IMR-90 (cell line): ENCODE measurements around the gene SORBS1. TPM values are rescaled to one million over a fixed set of nuclear protein-coding genes. Genes with fewer than 3 reads are reported as not detected.

Experiments used
- ATAC-seq: fragments of 200-7000 bp; cut with Tn5 transposase; 2 replicates; pipeline ENCODE4 v1.9.1; 2020; ENCODE audit warnings: low read depth, mild to moderate bottlenecking, moderate library complexity
- BruUV-seq: library from RNA; stranded (reverse); fragments of 400-500 nt; replicated peaks from 2 replicates; lab custom pipeline; 2021; lab: Mats Ljungman, UMichigan
- CTCF ChIA-PET: fragments of 300-600 bp; formaldehyde crosslinking; extraction: SDS; loops from one replicate; lab custom pipeline; 2021; ENCODE audit warnings: antibody characterized with exemption; lab: Yijun Ruan, JAX
- POLR2A ChIA-PET: fragments of 300-600 bp; sonication (Branson Sonifier 250); formaldehyde crosslinking; loops from one replicate; lab custom pipeline; 2022; ENCODE audit warnings: antibody characterized with exemption; ENCODE audit not compliant: unreplicated experiment; lab: Charles Lee
- DNase-seq: peaks from one replicate; pipeline ENCODE4 v3.0.0; 2013
- H2AFZ ChIP-seq: replicated peaks from 2 replicates; pipeline ENCODE3; 2013; ENCODE audit warnings: low read length, mild to moderate bottlenecking; ENCODE audit not compliant: poor library complexity
- H2AK5ac ChIP-seq: 2 replicates; pipeline ENCODE4 v1.6.1; 2013; ENCODE audit warnings: low read depth, low read length, inconsistent platforms
- H2AK9ac ChIP-seq: replicated peaks from 2 replicates; pipeline ENCODE3; 2013; ENCODE audit warnings: mild to moderate bottlenecking, low read depth, low read length, moderate library complexity; ENCODE audit not compliant: poor library complexity
- H2BK120ac ChIP-seq: 2 replicates; pipeline ENCODE4 v1.6.1; 2013; ENCODE audit warnings: low read depth, low read length, inconsistent platforms
- H2BK15ac ChIP-seq: 3 replicates; pipeline ENCODE4 v1.6.1; 2013; ENCODE audit warnings: low read depth, low read length, inconsistent platforms
- H2BK20ac ChIP-seq: 2 replicates; pipeline ENCODE4 v1.6.1; 2013; ENCODE audit warnings: low read depth, mild to moderate bottlenecking, inconsistent platforms, low read length, moderate library complexity
- H2BK5ac ChIP-seq: 2 replicates; pipeline ENCODE4 v1.6.1; 2013; ENCODE audit warnings: mild to moderate bottlenecking, low read depth, low read length, inconsistent platforms; ENCODE audit not compliant: poor library complexity, severe bottlenecking
- H3K14ac ChIP-seq: replicated peaks from 2 replicates; pipeline ENCODE4 v1.6.1; 2013; ENCODE audit warnings: low read depth, low read length, inconsistent platforms
- H3K18ac ChIP-seq: 2 replicates; pipeline ENCODE4 v1.6.1; 2013; ENCODE audit warnings: low read depth, low read length, control low read depth
- H3K23ac ChIP-seq: 2 replicates; pipeline ENCODE4 v1.6.1; 2013; ENCODE audit warnings: low read depth, low read length, inconsistent platforms
- H3K27ac ChIP-seq: 2 replicates; pipeline ENCODE4 v1.5.1; 2013; ENCODE audit warnings: mild to moderate bottlenecking, control low read depth, low read length; ENCODE audit not compliant: insufficient read depth
- H3K27me3 ChIP-seq: 2 replicates; pipeline ENCODE4 v1.6.1; 2013; ENCODE audit warnings: low read length; ENCODE audit not compliant: control insufficient read depth, insufficient read depth
- H3K36me3 ChIP-seq: 2 replicates; pipeline ENCODE4 v1.6.1; 2013; ENCODE audit warnings: low read length, mixed read lengths; ENCODE audit not compliant: control insufficient read depth, insufficient read depth
- H3K4ac ChIP-seq: 2 replicates; pipeline ENCODE4 v1.6.1; 2013; ENCODE audit warnings: low read depth, low read length, inconsistent platforms
- H3K4me1 ChIP-seq: 2 replicates; pipeline ENCODE4 v1.6.1; 2013; ENCODE audit warnings: low read length, mixed read lengths; ENCODE audit not compliant: control insufficient read depth, insufficient read depth
- H3K4me2 ChIP-seq: 2 replicates; pipeline ENCODE4 v1.6.1; 2013; ENCODE audit warnings: low read depth, mild to moderate bottlenecking, control low read depth, low read length, moderate library complexity
- H3K4me3 ChIP-seq: 2 replicates; pipeline ENCODE4 v1.5.1; 2013; ENCODE audit warnings: low read depth, mild to moderate bottlenecking, control low read depth, low read length, moderate library complexity; ENCODE audit not compliant: insufficient read depth
- H3K56ac ChIP-seq: 2 replicates; pipeline ENCODE4 v1.6.1; 2013; ENCODE audit warnings: low read length, inconsistent platforms; ENCODE audit not compliant: insufficient read depth; ENCODE audit errors: extremely low read depth
- H3K79me1 ChIP-seq, 2 experiments: 2 replicates each; pipeline ENCODE4 v1.6.1; 2013; ENCODE audit warnings: low read length in 2 of 2, inconsistent platforms in 1 of 2, low read depth in 1 of 2
- H3K9ac ChIP-seq: 2 replicates; pipeline ENCODE4 v1.6.1; 2013; ENCODE audit warnings: low read depth, low read length, control low read depth
- H3K9me1 ChIP-seq: 2 replicates; pipeline ENCODE4 v1.6.1; 2013; ENCODE audit warnings: low read length, inconsistent platforms; ENCODE audit not compliant: insufficient read depth
- H3K9me3 ChIP-seq: 2 replicates; pipeline ENCODE4 v1.6.1; 2013; ENCODE audit warnings: low read length; ENCODE audit not compliant: control insufficient read depth, insufficient read depth
- H4K20me1 ChIP-seq: 2 replicates; pipeline ENCODE4 v1.6.1; 2013; ENCODE audit warnings: low read length, inconsistent platforms; ENCODE audit not compliant: insufficient read depth
- H4K5ac ChIP-seq: 2 replicates; pipeline ENCODE4 v1.6.1; 2013; ENCODE audit warnings: mild to moderate bottlenecking, low read depth, low read length, control low read depth
- H4K8ac ChIP-seq, 2 experiments: 2 replicates each; pipeline ENCODE4 v1.6.1; 2013; ENCODE audit warnings: low read depth in 2 of 2, low read length in 2 of 2, control low read depth in 1 of 2, inconsistent platforms in 1 of 2
- H4K91ac ChIP-seq: 2 replicates; pipeline ENCODE4 v1.6.1; 2013; ENCODE audit warnings: low read depth, low read length, inconsistent platforms; ENCODE audit not compliant: insufficient read depth
- CHD1 ChIP-seq: IDR thresholded peaks from 2 replicates; pipeline ENCODE4 v1.6.1; 2012; ENCODE audit warnings: low read depth, low read length, improper control_type of control experiment
- NFE2L2 ChIP-seq: fragments of 150-350 bp; IDR thresholded peaks from 2 replicates; pipeline ENCODE4 v1.6.1; 2016; ENCODE audit warnings: low read depth, mild to moderate bottlenecking, low read length
- WGBS, 2 experiments: methylation state at CpG; one replicate each; pipeline versions ENCODE4 v1.1.5 to v1.1.7; 2013; ENCODE audit warnings: missing lambda C conversion rate in 2 of 2; ENCODE audit not compliant: insufficient read length in 1 of 2; ENCODE audit errors: extremely low coverage in 2 of 2; 5-methylcytosine and 5-hydroxymethylcytosine counted together
- dilution Hi-C: fragments of 300-500 bp; cut with HindIII; formaldehyde crosslinking; loops from one replicate; pipeline ENCODE4 v1.14.3; 2018; ENCODE audit warnings: low sequenced_read_pairs; ENCODE audit not compliant: unreplicated experiment
- in situ Hi-C: fragments of 300-500 bp; cut with MboI; formaldehyde crosslinking; loops from 3 replicates; pipeline ENCODE4 v1.14.3; 2019; ENCODE audit warnings: low sequenced_read_pairs, inconsistent platforms, mixed read lengths
- intact Hi-C: fragments of 100-400 bp; cut with micrococcal nuclease; formaldehyde crosslinking; loops from 2 replicates; pipeline ENCODE4 v1.10.0; 2022
- polyA plus RNA-seq, 3 experiments: library from polyadenylated mRNA; depleted of rRNA; stranded (reverse); fragments of >200 nt; gene quantifications; 2 replicates each; pipeline ENCODE4 v1.2.3, GENCODE V29; 2012; ENCODE audit warnings: low replicate concordance in 1 of 3
- total RNA-seq: library from RNA; depleted of rRNA; stranded (reverse); fragments of >200 nt; gene quantifications from 2 replicates; pipeline ENCODE4 v1.2.3, GENCODE V29; 2012
- TF ChIP-seq, protein P1 (sequence below): fragments of 150-350 bp; IDR thresholded peaks from 2 replicates; pipeline ENCODE4 v1.6.1; 2016; ENCODE audit warnings: low read depth, mild to moderate bottlenecking, low read length, moderate library complexity, borderline replicate concordance

Gene SORBS1
- total and polyA plus RNA-seq, 2 of the 4 experiments (the other 2 are of a cell fraction), result 0.18 to 0.32 TPM

DNA sequence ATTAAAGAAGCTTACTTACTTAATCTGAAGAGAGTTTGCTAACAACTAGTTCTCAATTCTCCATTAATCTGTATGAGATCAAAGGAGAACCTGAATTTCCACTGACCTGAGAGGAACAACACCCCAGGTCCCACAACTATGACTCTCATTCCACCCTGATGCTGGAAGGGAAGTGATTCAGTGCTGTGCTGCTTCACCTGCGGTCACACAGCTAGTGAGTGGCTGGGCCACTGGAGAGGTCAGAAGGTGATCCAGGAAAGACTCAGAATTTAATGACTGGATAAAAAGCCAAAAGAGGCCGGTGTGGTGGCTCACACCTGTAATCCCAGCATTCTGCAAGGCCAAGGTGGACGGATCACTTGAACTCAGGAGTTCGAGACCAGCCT lies 23.6 kb downstream of the SORBS1 start:
- no peak overlapping the region for H2BK20ac ChIP-seq
- H3K36me3 ChIP-seq, result no peaks in the 10 kb centered on the region
- intact Hi-C loops (no loop called here), dilution Hi-C loops (no loop called here), in situ Hi-C loops (no loop called here)
- H3K27ac ChIP-seq, result no peak overlapping the region
- DNase-seq (no peak), ATAC-seq (no peak)
- no peak overlapping the region for H4K5ac ChIP-seq
- BruUV-seq, result no TSS peak
- H2BK120ac ChIP-seq, result no peak overlapping the region
- no peaks in the 10 kb centered on the region for H3K4me1 ChIP-seq
- H3K79me1 ChIP-seq, result no peaks in the 10 kb centered on the region
- no peaks in the 10 kb centered on the region for H3K9me1 ChIP-seq
- no peak overlapping the region for H4K8ac ChIP-seq
- no peak overlapping the region for H2AK5ac ChIP-seq
- no peak for TF ChIP-seq NFE2L2
- TF ChIP-seq CHD1, result no peak
- TF ChIP-seq, protein P1, sequence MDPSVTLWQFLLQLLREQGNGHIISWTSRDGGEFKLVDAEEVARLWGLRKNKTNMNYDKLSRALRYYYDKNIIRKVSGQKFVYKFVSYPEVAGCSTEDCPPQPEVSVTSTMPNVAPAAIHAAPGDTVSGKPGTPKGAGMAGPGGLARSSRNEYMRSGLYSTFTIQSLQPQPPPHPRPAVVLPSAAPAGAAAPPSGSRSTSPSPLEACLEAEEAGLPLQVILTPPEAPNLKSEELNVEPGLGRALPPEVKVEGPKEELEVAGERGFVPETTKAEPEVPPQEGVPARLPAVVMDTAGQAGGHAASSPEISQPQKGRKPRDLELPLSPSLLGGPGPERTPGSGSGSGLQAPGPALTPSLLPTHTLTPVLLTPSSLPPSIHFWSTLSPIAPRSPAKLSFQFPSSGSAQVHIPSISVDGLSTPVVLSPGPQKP, result no peak
- H3K18ac ChIP-seq, result no peak overlapping the region
- no peak overlapping the region for H2BK5ac ChIP-seq
- no peak overlapping the region for H3K56ac ChIP-seq
- 67% methylated on average over 1 of the region's 4 CpGs; no CpG with 5 or more reads in 1 of the 2 experiments for WGBS, 2 experiments
- H4K91ac ChIP-seq, result no peak overlapping the region
- POLR2A ChIA-PET, result no interaction called here
- CTCF ChIA-PET, result no interaction called here
- H3K4me2 ChIP-seq, result no peak overlapping the region
- no peaks in the 10 kb centered on the region for H4K20me1 ChIP-seq
- no peaks in the 10 kb centered on the region for H3K27me3 ChIP-seq
- no peak overlapping the region for H3K23ac ChIP-seq
- no peak overlapping the region for H3K14ac ChIP-seq
- no peak overlapping the region for H2AFZ ChIP-seq
- no peak overlapping the region for H2BK15ac ChIP-seq
- H3K4me3 ChIP-seq, result no peak overlapping the region
- H3K9me3 ChIP-seq, result no peaks in the 10 kb centered on the region
- H3K9ac ChIP-seq, result no peak overlapping the region
- no peak overlapping the region for H2AK9ac ChIP-seq
- H3K4ac ChIP-seq, result no peak overlapping the region
